HG03108 (cell line): ENCODE measurements around the gene ADGRL4.
A peak's percentile ranks its signal among the peaks of the same experiment; 100 is the strongest.
"Not testable (repeated sequence)": the region's sequence is repeated elsewhere in the genome, so short reads cannot be mapped to it uniquely, and the experiment has no call there.

ENCODE experiments used
- ATAC-seq: cut with Tn5 transposase; IDR thresholded peaks from one replicate; pipeline ENCODE4 v1.9.1; 2021; ENCODE audit warnings: moderate library complexity; ENCODE audit not compliant: unreplicated experiment

The ADGRL4 gene

GRCh38 chr1:78919150-78919549 is 87.4 kb downstream of the ADGRL4 start:
- ATAC-seq: no peak

- no peak for ATAC-seq
Measured at GRCh38 chr1:78918157-78918556, 88.4 kb downstream of the ADGRL4 start.

GRCh38 chr1:78916986-78917385 is 89.5 kb downstream of the ADGRL4 start:
- ATAC-seq: no peak

GRCh38 chr1:78913950-78914349 is 92.6 kb downstream of the ADGRL4 start:
- ATAC-seq: no peak

- no peak for ATAC-seq
Measured at GRCh38 chr1:78911956-78912880, 94.3 kb downstream of the ADGRL4 start.

GRCh38 chr1:78902641-78903040 is 103.9 kb downstream of the ADGRL4 start:
- no peak for ATAC-seq

GRCh38 chr1:78894811-78895210 is 111.7 kb downstream of the ADGRL4 start:
- ATAC-seq: no peak

GRCh38 chr1:78892260-78892840 is 114.2 kb downstream of the ADGRL4 start:
- no peak for ATAC-seq

- ATAC-seq: no peak
Measured at GRCh38 chr1:78887458-78887857, 119.1 kb downstream of the ADGRL4 start.

- ATAC-seq: no peak
Measured at GRCh38 chr1:78884685-78885452, 121.7 kb downstream of the ADGRL4 start.

GRCh38 chr1:78880223-78880622 is 126.3 kb downstream of the ADGRL4 start:
- ATAC-seq: no peak

GRCh38 chr1:78875986-78876385 is 130.5 kb downstream of the ADGRL4 start:
- ATAC-seq: not testable (repeated sequence)

GRCh38 chr1:78872801-78873200 is 133.7 kb downstream of the ADGRL4 start:
- not testable (repeated sequence) for ATAC-seq

GRCh38 chr1:78871249-78871648 is 135.3 kb downstream of the ADGRL4 start:
- no peak for ATAC-seq

- ATAC-seq: no peak
Measured at GRCh38 chr1:78869136-78869535, 137.4 kb downstream of the ADGRL4 start.

- no peak for ATAC-seq
Measured at GRCh38 chr1:78864175-78864574, 142.4 kb downstream of the ADGRL4 start.

GRCh38 chr1:78856096-78856495 is 150.4 kb downstream of the ADGRL4 start:
- no peak for ATAC-seq

GRCh38 chr1:78855258-78855657 is 151.3 kb downstream of the ADGRL4 start:
- peak; percentile 89 for ATAC-seq

GRCh38 chr1:78854556-78854955 is 152.0 kb downstream of the ADGRL4 start:
- no peak for ATAC-seq

- no peak for ATAC-seq
Measured at GRCh38 chr1:78843546-78843945, 163.0 kb downstream of the ADGRL4 start.

GRCh38 chr1:78843111-78843510 is 163.4 kb downstream of the ADGRL4 start:
- ATAC-seq: no peak
